ENCODE results near the gene KANK2. TPM values are rescaled to one million over a fixed set of nuclear protein-coding genes. Genes with fewer than 3 reads are reported as not detected.

KANK2 gene
- total and polyA plus RNA-seq, 2 of the 8 experiments (the other 6 are each of a cell fraction or from before 2014, with no cell fraction given) = 25.2 to 42.3 TPM

GRCh38 chr19:11141937-11142527 lies 55.3 kb downstream of the KANK2 start:
- no peak overlapping the region for H3K4me3 ChIP-seq (ENCODE audit: extremely low read depth in 1 of 4, insufficient read depth in 2 of 4, low read depth in 3 of 4, low read length in 4 of 4)
- H4K8ac ChIP-seq (ENCODE audit: extremely low read depth, insufficient read depth, low read length) = no peak overlapping the region
- H2AK5ac ChIP-seq (ENCODE audit: low read depth, low read length) = peak overlapping the region; percentile 75
- H3K36me3 ChIP-seq (ENCODE audit: control insufficient read depth in 2 of 4, insufficient read depth in 4 of 4, low read length in 3 of 4) = peaks cover 2 to 15% (median 9%) of the 10 kb centered on the region in 4 experiments; a peak in 5 of 8 replicates
- CTCF ChIA-PET (ENCODE audit: partially characterized antibody) = interaction anchor here (0.8 to 1.6 kb wide), 3 partner anchors 12 to 17 kb away, joined by 3 to 5 read pairs (median 4); no protein-coding TSS in a partner anchor
- DNase-seq (ENCODE audit: low read depth in 1 of 2, low spot score in 2 of 2) = peak in 1 of 2 experiments; percentile 54
- peak overlapping the region; percentile 78 for H3K18ac ChIP-seq (ENCODE audit: extremely low read depth, low read length)
- POLR2A ChIA-PET (ENCODE audit: partially characterized antibody) = interaction anchor here (0.6 to 4.6 kb wide), 5 partner anchors 12 to 138 kb away, joined by 3 to 37 read pairs (median 4); partner anchors contain the start of gene SPC24
- no peak overlapping the region for H2AFZ ChIP-seq (ENCODE audit: low read length)
- peak overlapping the region; percentile 81; the same call in 1 of the 2 replicates for H2BK5ac ChIP-seq (ENCODE audit: low read depth, low read length)
- no peak overlapping the region for H3K27ac ChIP-seq (ENCODE audit: low read depth, low read length)
- 0 out of 2 replicates have a peak overlapping the region, but pooled peaks have one; percentile 48 for H2BK20ac ChIP-seq (ENCODE audit: low read length)
- H3K79me1 ChIP-seq (ENCODE audit: low read depth, low read length) = 0 out of 2 replicates have a peak, but pooled peaks cover 2% of the 10 kb centered on the region
- FAIRE-seq = no peak
- H4K5ac ChIP-seq (ENCODE audit: insufficient read length, low read depth, low read length) = no peak overlapping the region
- peaks cover 0 to 7% of the 10 kb centered on the region in 2 experiments for H4K20me1 ChIP-seq (replicated peaks in 1 of 2; ENCODE audit: control insufficient read depth in 1 of 2, insufficient read depth in 2 of 2, low read length in 2 of 2)
- H3K23ac ChIP-seq (ENCODE audit: insufficient read length) = no peak overlapping the region
- H3K27me3 ChIP-seq (replicated peaks in 1 of 4; ENCODE audit: control insufficient read depth in 3 of 4, extremely low read depth in 1 of 4, insufficient read depth in 3 of 4, low read length in 3 of 4) = no peaks in the 10 kb centered on the region
- no peak overlapping the region for H2BK120ac ChIP-seq (replicated peaks; ENCODE audit: low read depth, low read length)
- H3K9ac ChIP-seq (replicated peaks in 1 of 4; ENCODE audit: extremely low read depth in 1 of 4, low read depth in 3 of 4, low read length in 3 of 4) = 0 out of 7 replicates have a peak overlapping the region, but pooled peaks of 1 of the 4 experiments have one; percentile 1
- no peak overlapping the region for H3K4ac ChIP-seq (replicated peaks; ENCODE audit: insufficient read length, low read depth, low read length)
- H3K4me1 ChIP-seq (replicated peaks in 1 of 4; ENCODE audit: control insufficient read depth in 3 of 4, insufficient read depth in 4 of 4, low read length in 3 of 4) = peaks cover 0 to 22% (median 18%) of the 10 kb centered on the region in 4 experiments; a peak in 6 of 7 replicates
- no peak overlapping the region; a peak in 1 of 4 replicates for H3K4me2 ChIP-seq (ENCODE audit: insufficient read depth in 1 of 2, low read depth in 2 of 2, low read length in 2 of 2)
- peak overlapping the region; percentile 68; the same call in 1 of the 2 replicates for H2BK12ac ChIP-seq (ENCODE audit: low read depth, low read length)
- peak overlapping the region; percentile 97; the same call in 1 of the 2 replicates for H2BK15ac ChIP-seq (ENCODE audit: low read length)
- H3K56ac ChIP-seq (replicated peaks; ENCODE audit: insufficient read length, low read depth, low read length) = no peak overlapping the region
- 86% methylated on average over 9 of the region's 9 CpGs; no CpG with 5 or more reads in 1 of the 2 experiments for WGBS, 2 experiments (ENCODE audit: extremely low coverage in 1 of 2, insufficient coverage in 1 of 2, insufficient read length in 1 of 2, insufficient replicate concordance in 2 of 2, low coverage in 1 of 2, low lambda C conversion rate in 2 of 2, missing lambda C conversion rate in 1 of 2)
- no peaks in the 10 kb centered on the region for H3K9me3 ChIP-seq (ENCODE audit: insufficient read depth in 2 of 2, low read depth in 1 of 2, low read length in 1 of 2)
- no peak overlapping the region for H3K14ac ChIP-seq (ENCODE audit: insufficient read length)
- H3K23me2 ChIP-seq (ENCODE audit: low read depth, low read length) = peaks cover 3% of the 10 kb centered on the region; the same call in 1 of the 2 replicates
- peak overlapping the region; percentile 29 for H4K91ac ChIP-seq (replicated peaks; ENCODE audit: insufficient read length, low read length)
- no peaks in the 10 kb centered on the region for H3K79me2 ChIP-seq (ENCODE audit: control insufficient read depth in 1 of 2, insufficient read depth in 2 of 2, low read length in 2 of 2)
- TF ChIP-seq RAD21 (IDR thresholded peaks at IDR 0.05 in 1 of 2, conservative IDR thresholded peaks at IDR 0.05 in 1 of 2; ENCODE audit: low read depth in 2 of 2, low read length in 2 of 2) (peak in 1 of 2 experiments; percentile 16; a peak in 1 of 4 replicates), SAP30 (IDR thresholded peaks at IDR 0.05; ENCODE audit: insufficient read depth, insufficient replicate concordance, low read length) (no peak), ATF2 (IDR thresholded peaks at IDR 0.05; ENCODE audit: low read length) (no peak), EP300 (IDR thresholded peaks at IDR 0.05; ENCODE audit: borderline replicate concordance in 1 of 2, low read depth in 2 of 2, low read length in 2 of 2) (no peak), NANOG (IDR thresholded peaks at IDR 0.05; ENCODE audit: insufficient read depth, low read depth, low read length, poor library complexity, severe bottlenecking) (no peak), POU5F1 (IDR thresholded peaks at IDR 0.05; ENCODE audit: low read depth, low read length) (no peak)

Data from H1 (cell line).